ENCODE measurements around the gene REST. TPM values are rescaled to one million over a fixed set of nuclear protein-coding genes. Genes with fewer than 3 reads are reported as not detected.
A peak's percentile ranks its signal among the peaks of the same experiment; 100 is the strongest.

Gene REST
- total and polyA plus RNA-seq, 5 donors from 2014 or later, result 68.0 to 141 (median 128) TPM

GRCh38 chr4:56940403-56940802 lies 32.7 kb downstream of the REST start:
- Histone ChIP-seq H3K9me3 (ENCODE audit: control insufficient read depth in 2 of 2, low read length in 2 of 2) (no peaks in the 10 kb centered on the region), H3K36me3 (ENCODE audit: control insufficient read depth, insufficient read depth, low read length) (peaks cover 18% of the 10 kb centered on the region), H3K27ac (ENCODE audit: insufficient read depth, low read length, poor library complexity, severe bottlenecking) (no peak overlapping the region), H3K4me1 (ENCODE audit: control insufficient read depth, insufficient read depth, low read length, poor library complexity, severe bottlenecking) (no peaks in the 10 kb centered on the region), H3K4me3 (ENCODE audit: low read depth, low read length) (no peak overlapping the region), H3K27me3 (ENCODE audit: control insufficient read depth, insufficient read depth, low read length) (no peaks in the 10 kb centered on the region)
- Mint-ChIP-seq H3K9me3 (no peaks in the 10 kb centered on the region), H3K4me1 (peaks cover 2 to 9% (median 5%) of the 10 kb centered on the region in 4 donors), H3K36me3 (peaks cover 16% of the 10 kb centered on the region), H3K27ac (no peak overlapping the region), H3K4me3 (no peak overlapping the region), H3K27me3 (no peaks in the 10 kb centered on the region)
- no peak for DNase-seq
- no peak for ATAC-seq (ENCODE audit: low read depth in 2 of 2)

DNA sequence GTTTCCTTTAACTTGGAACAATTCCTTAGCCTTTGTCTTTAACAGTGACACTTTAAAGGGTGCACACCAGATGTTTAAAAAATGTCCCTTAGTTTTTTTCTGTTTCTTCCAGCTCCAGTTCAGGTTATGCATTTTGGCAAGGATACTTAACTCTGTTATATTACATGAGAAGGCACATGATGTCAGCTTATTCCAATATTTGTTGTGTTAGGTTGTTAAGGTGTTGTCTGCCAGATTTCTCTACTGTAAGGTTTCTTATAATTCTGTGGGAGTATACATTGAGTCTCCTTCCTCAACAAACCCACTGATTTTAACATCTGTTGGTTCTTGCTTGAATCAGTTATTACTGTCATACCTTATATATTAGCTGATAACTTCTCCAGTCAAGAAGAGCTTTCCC lies 33.3 kb downstream of the REST start:
- Mint-ChIP-seq H3K27me3 (no peaks in the 10 kb centered on the region), H3K36me3 (peaks cover 15% of the 10 kb centered on the region), H3K4me3 (no peak overlapping the region), H3K27ac (no peak overlapping the region), H3K9me3 (no peaks in the 10 kb centered on the region), H3K4me1 (peaks cover 0 to 9% (median 3%) of the 10 kb centered on the region in 4 donors)
- Histone ChIP-seq H3K27me3 (ENCODE audit: control insufficient read depth, insufficient read depth, low read length) (no peaks in the 10 kb centered on the region), H3K36me3 (ENCODE audit: control insufficient read depth, insufficient read depth, low read length) (peaks cover 18% of the 10 kb centered on the region), H3K4me3 (ENCODE audit: low read depth, low read length) (no peak overlapping the region), H3K9me3 (ENCODE audit: control insufficient read depth in 2 of 2, low read length in 2 of 2) (no peaks in the 10 kb centered on the region), H3K4me1 (ENCODE audit: control insufficient read depth, insufficient read depth, low read length, poor library complexity, severe bottlenecking) (no peaks in the 10 kb centered on the region), H3K27ac (ENCODE audit: insufficient read depth, low read length, poor library complexity, severe bottlenecking) (no peak overlapping the region)
- ATAC-seq (ENCODE audit: low read depth in 2 of 2) (no peak), DNase-seq (no peak)

- Mint-ChIP-seq H3K36me3 (peaks cover 15% of the 10 kb centered on the region), H3K27ac (no peak overlapping the region), H3K4me1 (peaks cover 0 to 9% (median 3%) of the 10 kb centered on the region in 4 donors), H3K27me3 (no peaks in the 10 kb centered on the region), H3K4me3 (no peak overlapping the region), H3K9me3 (no peaks in the 10 kb centered on the region)
- Histone ChIP-seq H3K27ac (ENCODE audit: insufficient read depth, low read length, poor library complexity, severe bottlenecking) (no peak overlapping the region), H3K4me3 (ENCODE audit: low read depth, low read length) (no peak overlapping the region), H3K27me3 (ENCODE audit: control insufficient read depth, insufficient read depth, low read length) (no peaks in the 10 kb centered on the region), H3K9me3 (ENCODE audit: control insufficient read depth in 2 of 2, low read length in 2 of 2) (no peaks in the 10 kb centered on the region), H3K4me1 (ENCODE audit: control insufficient read depth, insufficient read depth, low read length, poor library complexity, severe bottlenecking) (no peaks in the 10 kb centered on the region), H3K36me3 (ENCODE audit: control insufficient read depth, insufficient read depth, low read length) (peaks cover 17% of the 10 kb centered on the region)
- DNase-seq, result no peak
- ATAC-seq (ENCODE audit: low read depth in 2 of 2), result no peak
These were observed 33.7 kb downstream of the REST start for GRCh38 chr4:56941403-56941802.

DNA sequence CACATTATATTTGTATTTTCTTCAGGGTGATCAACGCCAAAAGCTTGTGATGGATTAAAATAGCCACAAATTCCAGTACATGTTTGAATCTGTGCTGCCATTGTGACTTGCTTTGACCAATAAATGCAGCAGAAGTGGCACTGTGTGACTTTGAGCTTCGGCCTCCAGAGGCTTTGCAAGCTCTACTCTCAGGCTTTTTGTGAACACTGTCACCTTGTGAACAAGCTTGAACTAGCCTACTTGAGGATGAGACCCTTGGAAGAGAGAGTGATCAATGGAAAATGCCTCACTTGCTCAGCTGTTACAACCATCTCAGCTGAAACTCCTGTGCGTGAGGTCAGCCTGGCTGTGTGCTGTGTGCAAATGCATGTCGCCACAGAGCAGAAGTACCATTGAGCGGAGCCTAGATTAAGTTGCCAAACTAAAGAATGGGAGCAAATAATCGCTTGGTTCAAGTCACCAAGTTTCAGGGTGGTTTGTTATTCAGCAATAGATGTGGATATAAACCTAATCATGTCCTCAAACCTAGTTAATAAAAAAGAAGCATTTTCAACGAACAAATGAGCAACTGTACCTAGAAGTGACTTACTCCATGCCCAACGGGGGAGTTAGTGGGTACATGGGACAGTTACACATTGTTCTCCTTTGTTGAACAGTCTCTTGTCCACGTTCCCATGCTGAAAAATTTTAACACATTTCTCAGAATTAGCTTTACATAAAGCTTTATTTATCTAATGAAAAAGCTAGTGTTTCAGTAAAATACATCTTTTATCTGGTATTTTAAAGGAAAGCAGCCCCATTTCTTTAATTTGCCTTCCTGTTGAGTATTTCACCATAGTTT lies 46.2 kb downstream of the REST start:
- no peak overlapping the region for H3K27ac Mint-ChIP-seq
- Histone ChIP-seq H3K27ac (ENCODE audit: insufficient read depth, low read length, poor library complexity, severe bottlenecking) (no peak overlapping the region), H3K4me1 (ENCODE audit: control insufficient read depth, insufficient read depth, low read length, poor library complexity, severe bottlenecking) (no peaks in the 10 kb centered on the region), H3K4me3 (ENCODE audit: low read depth, low read length) (no peak overlapping the region), H3K36me3 (ENCODE audit: control insufficient read depth, insufficient read depth, low read length) (no peaks in the 10 kb centered on the region), H3K27me3 (ENCODE audit: control insufficient read depth, insufficient read depth, low read length) (no peaks in the 10 kb centered on the region), H3K9me3 (ENCODE audit: control insufficient read depth in 2 of 2, low read length in 2 of 2) (no peaks in the 10 kb centered on the region)
- DNase-seq (no peak), ATAC-seq (ENCODE audit: low read depth in 2 of 2) (no peak)
- no peaks in the 10 kb centered on the region for H3K9me3 Mint-ChIP-seq
- H3K4me3 Mint-ChIP-seq, result no peak overlapping the region
- no peaks in the 10 kb centered on the region for H3K27me3 Mint-ChIP-seq
- no peaks in the 10 kb centered on the region for H3K4me1 Mint-ChIP-seq
- no peaks in the 10 kb centered on the region for H3K36me3 Mint-ChIP-seq

DNA sequence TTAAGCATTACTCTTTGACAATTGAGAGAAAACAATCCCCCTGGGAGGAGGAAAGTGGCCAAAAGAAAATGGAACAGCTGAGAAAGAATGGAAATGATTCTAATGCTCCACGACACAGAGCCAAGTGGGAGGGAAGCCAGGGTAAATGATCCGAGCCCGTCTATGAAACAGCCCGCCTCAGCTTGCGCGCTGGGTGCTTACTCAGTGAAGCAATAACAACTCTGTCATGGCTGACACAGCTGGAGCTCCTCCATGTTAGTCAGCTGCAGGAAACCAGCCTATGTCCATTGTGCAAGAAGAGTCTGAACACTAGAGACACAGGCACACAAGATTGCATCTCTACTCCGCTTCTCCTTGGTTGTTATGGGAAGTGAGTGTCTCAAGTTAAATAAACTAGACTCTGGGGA lies 50.4 kb downstream of the REST start:
- H3K9me3 Mint-ChIP-seq, result no peaks in the 10 kb centered on the region
- DNase-seq (no peak), ATAC-seq (ENCODE audit: low read depth in 2 of 2) (no peak)
- H3K4me1 ChIP-seq (ENCODE audit: control insufficient read depth, insufficient read depth, low read length, poor library complexity, severe bottlenecking), result no peaks in the 10 kb centered on the region
- H3K36me3 Mint-ChIP-seq, result peaks cover 6% of the 10 kb centered on the region
- no peaks in the 10 kb centered on the region for H3K4me1 Mint-ChIP-seq
- H3K27me3 Mint-ChIP-seq, result no peaks in the 10 kb centered on the region
- H3K27ac Mint-ChIP-seq, result no peak overlapping the region
- H3K27me3 ChIP-seq (ENCODE audit: control insufficient read depth, insufficient read depth, low read length), result no peaks in the 10 kb centered on the region
- no peak overlapping the region for H3K4me3 Mint-ChIP-seq
- H3K27ac ChIP-seq (ENCODE audit: insufficient read depth, low read length, poor library complexity, severe bottlenecking), result no peak overlapping the region
- H3K4me3 ChIP-seq (ENCODE audit: low read depth, low read length), result no peak overlapping the region
- no peaks in the 10 kb centered on the region for H3K9me3 ChIP-seq (ENCODE audit: control insufficient read depth in 2 of 2, low read length in 2 of 2)
- peaks cover 13% of the 10 kb centered on the region for H3K36me3 ChIP-seq (ENCODE audit: control insufficient read depth, insufficient read depth, low read length)

DNA sequence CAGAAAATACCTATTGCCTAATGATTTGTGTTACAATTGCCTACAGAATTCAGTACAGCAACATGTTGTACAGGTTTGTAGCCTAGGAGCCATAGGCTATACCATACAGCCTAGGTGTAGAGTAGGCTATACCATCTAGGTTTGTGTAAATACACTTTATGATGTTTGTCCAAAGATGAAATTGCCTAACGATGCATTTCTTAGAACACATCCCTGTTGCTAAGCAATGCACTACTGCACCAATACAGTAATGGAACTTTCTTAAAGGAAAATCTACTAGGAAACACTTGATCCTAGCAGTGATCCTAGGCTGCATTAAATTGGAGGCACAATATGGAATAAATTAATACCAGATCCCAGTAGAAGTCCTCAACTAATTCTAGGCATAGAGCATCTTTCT lies 51.4 kb downstream of the REST start:
- H3K27ac Mint-ChIP-seq, result no peak overlapping the region
- Histone ChIP-seq H3K9me3 (ENCODE audit: control insufficient read depth in 2 of 2, low read length in 2 of 2) (no peaks in the 10 kb centered on the region), H3K27ac (ENCODE audit: insufficient read depth, low read length, poor library complexity, severe bottlenecking) (no peak overlapping the region), H3K36me3 (ENCODE audit: control insufficient read depth, insufficient read depth, low read length) (peaks cover 22% of the 10 kb centered on the region), H3K4me1 (ENCODE audit: control insufficient read depth, insufficient read depth, low read length, poor library complexity, severe bottlenecking) (no peaks in the 10 kb centered on the region), H3K27me3 (ENCODE audit: control insufficient read depth, insufficient read depth, low read length) (no peaks in the 10 kb centered on the region), H3K4me3 (ENCODE audit: low read depth, low read length) (no peak overlapping the region)
- peaks cover 6% of the 10 kb centered on the region for H3K36me3 Mint-ChIP-seq
- H3K4me3 Mint-ChIP-seq, result no peak overlapping the region
- no peak for ATAC-seq (ENCODE audit: low read depth in 2 of 2)
- no peaks in the 10 kb centered on the region for H3K27me3 Mint-ChIP-seq
- DNase-seq, result no peak
- no peaks in the 10 kb centered on the region for H3K4me1 Mint-ChIP-seq
- H3K9me3 Mint-ChIP-seq, result no peaks in the 10 kb centered on the region

DNA sequence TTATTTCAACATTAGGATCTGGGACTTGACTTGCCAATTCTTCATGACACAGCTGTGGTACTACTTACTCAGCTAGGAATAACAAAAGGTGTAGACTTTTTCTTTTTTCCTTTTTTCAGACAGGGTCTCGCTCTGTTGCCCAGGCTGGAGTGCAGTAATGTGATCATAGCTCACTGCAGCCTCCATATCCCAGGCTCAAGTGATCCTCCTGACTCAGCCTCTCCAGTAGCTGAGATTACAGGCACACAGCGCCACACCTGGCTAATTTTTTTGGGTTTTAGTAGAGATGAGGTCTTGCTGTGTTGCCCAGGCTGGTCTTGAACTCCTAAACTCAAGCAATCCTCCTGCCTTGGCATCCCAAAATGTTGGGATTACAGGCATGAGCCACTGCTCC lies 53.4 kb downstream of the REST start:
- Histone ChIP-seq H3K4me3 (ENCODE audit: low read depth, low read length) (no peak overlapping the region), H3K4me1 (ENCODE audit: control insufficient read depth, insufficient read depth, low read length, poor library complexity, severe bottlenecking) (no peaks in the 10 kb centered on the region), H3K27me3 (ENCODE audit: control insufficient read depth, insufficient read depth, low read length) (no peaks in the 10 kb centered on the region), H3K9me3 (ENCODE audit: control insufficient read depth in 2 of 2, low read length in 2 of 2) (no peaks in the 10 kb centered on the region), H3K36me3 (ENCODE audit: control insufficient read depth, insufficient read depth, low read length) (peaks cover 39% of the 10 kb centered on the region), H3K27ac (ENCODE audit: insufficient read depth, low read length, poor library complexity, severe bottlenecking) (no peak overlapping the region)
- no peaks in the 10 kb centered on the region for H3K27me3 Mint-ChIP-seq
- H3K4me3 Mint-ChIP-seq, result no peak overlapping the region
- no peak overlapping the region for H3K27ac Mint-ChIP-seq
- no peak for DNase-seq
- H3K9me3 Mint-ChIP-seq, result no peaks in the 10 kb centered on the region
- peaks cover 20% of the 10 kb centered on the region for H3K36me3 Mint-ChIP-seq
- ATAC-seq (ENCODE audit: low read depth in 2 of 2), result no peak
- peaks cover 0 to 3% (median 0%) of the 10 kb centered on the region in 4 donors for H3K4me1 Mint-ChIP-seq

GRCh38 chr4:56971383-56971782 lies 63.7 kb downstream of the REST start:
- Mint-ChIP-seq H3K9me3 (peaks cover 0 to 14% (median 0%) of the 10 kb centered on the region in 7 donors), H3K4me3 (peak overlapping the region in 2 of 4 donors; percentile 31 to 38), H3K4me1 (peaks cover 0 to 41% (median 29%) of the 10 kb centered on the region in 4 donors), H3K36me3 (peaks cover 41% of the 10 kb centered on the region), H3K27me3 (no peaks in the 10 kb centered on the region), H3K27ac (no peak overlapping the region)
- Histone ChIP-seq H3K36me3 (ENCODE audit: control insufficient read depth, insufficient read depth, low read length) (peaks cover 68% of the 10 kb centered on the region), H3K27ac (ENCODE audit: insufficient read depth, low read length, poor library complexity, severe bottlenecking) (no peak overlapping the region), H3K9me3 (ENCODE audit: control insufficient read depth in 2 of 2, low read length in 2 of 2) (peaks cover 10 to 18% of the 10 kb centered on the region in 2 experiments), H3K4me1 (ENCODE audit: control insufficient read depth, insufficient read depth, low read length, poor library complexity, severe bottlenecking) (peaks cover 24% of the 10 kb centered on the region), H3K4me3 (ENCODE audit: low read depth, low read length) (no peak overlapping the region), H3K27me3 (ENCODE audit: control insufficient read depth, insufficient read depth, low read length) (no peaks in the 10 kb centered on the region)
- ATAC-seq (ENCODE audit: low read depth in 2 of 2) (no peak), DNase-seq (no peak)
